ENCODE data around the gene FGFR2.

FGFR2 gene

GRCh38 chr10:121591186-121591585, 7.1 kb downstream of the FGFR2 start:
- Histone ChIP-seq H2AFZ (ENCODE audit: low read depth) (no peak overlapping the region), H3K4me3 (IDR thresholded peaks at IDR 0.05; ENCODE audit: insufficient read depth, low read depth, low read length) (no peak overlapping the region), H3K9ac (no peak overlapping the region), H3K27me3 (ENCODE audit: insufficient read depth, low read depth) (no peaks in the 10 kb centered on the region), H3K4me1 (ENCODE audit: low read depth, poor library complexity, severe bottlenecking) (peaks cover 70% of the 10 kb centered on the region), H3K4me2 (no peak overlapping the region), H3K27ac (no peak overlapping the region), H3K79me2 (ENCODE audit: insufficient read depth, low read depth) (peaks cover 99% of the 10 kb centered on the region), H4K20me1 (ENCODE audit: insufficient read depth) (no peaks in the 10 kb centered on the region), H3K36me3 (ENCODE audit: insufficient read depth) (no peaks in the 10 kb centered on the region)
- TF ChIP-seq CTCF (conservative IDR thresholded peaks at IDR 0.05; ENCODE audit: low read depth, low read length), result no peak

DNA sequence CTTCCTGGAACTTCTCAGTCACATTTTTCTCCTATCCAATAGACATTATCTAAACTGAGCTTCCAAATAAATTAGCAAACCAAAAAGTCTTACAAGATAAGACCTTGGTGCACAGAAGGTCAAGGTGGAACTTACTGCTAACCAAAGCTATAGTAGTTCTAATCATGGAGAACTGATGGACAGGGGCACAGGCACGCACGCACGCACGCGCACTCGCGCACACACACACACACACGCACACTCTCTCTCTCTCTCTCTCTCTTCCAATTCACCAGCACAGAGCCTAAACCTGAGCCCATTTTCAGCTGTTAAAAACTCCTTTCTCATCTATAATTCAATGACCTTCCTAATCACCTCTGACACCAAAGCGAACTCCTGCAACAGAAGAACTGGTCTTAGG, 7.5 kb downstream of the FGFR2 start:
- H3K36me3 ChIP-seq (ENCODE audit: insufficient read depth), result no peaks in the 10 kb centered on the region
- peaks cover 99% of the 10 kb centered on the region for H3K79me2 ChIP-seq (ENCODE audit: insufficient read depth, low read depth)
- H3K4me1 ChIP-seq (ENCODE audit: low read depth, poor library complexity, severe bottlenecking), result peaks cover 66% of the 10 kb centered on the region

GRCh38 chr10:121589553-121589952, 8.7 kb downstream of the FGFR2 start:
- peaks cover 96% of the 10 kb centered on the region for H3K79me2 ChIP-seq (ENCODE audit: insufficient read depth, low read depth)
- no peaks in the 10 kb centered on the region for H3K27me3 ChIP-seq (ENCODE audit: insufficient read depth, low read depth)
- H3K4me3 ChIP-seq (IDR thresholded peaks at IDR 0.05; ENCODE audit: insufficient read depth, low read depth, low read length), result no peak overlapping the region
- H3K27ac ChIP-seq, result no peak overlapping the region
- H3K4me2 ChIP-seq, result no peak overlapping the region
- no peak overlapping the region for H3K9ac ChIP-seq
- no peak overlapping the region for H2AFZ ChIP-seq (ENCODE audit: low read depth)
- H3K36me3 ChIP-seq (ENCODE audit: insufficient read depth), result no peaks in the 10 kb centered on the region
- no peaks in the 10 kb centered on the region for H4K20me1 ChIP-seq (ENCODE audit: insufficient read depth)
- no peak for TF ChIP-seq CTCF (conservative IDR thresholded peaks at IDR 0.05; ENCODE audit: low read depth, low read length)
- H3K4me1 ChIP-seq (ENCODE audit: low read depth, poor library complexity, severe bottlenecking), result peaks cover 54% of the 10 kb centered on the region

More for the DNA sequence above, 7.5 kb downstream of the FGFR2 start:
- no peak overlapping the region for H2AFZ ChIP-seq (ENCODE audit: low read depth)
- H3K27ac ChIP-seq, result no peak overlapping the region
- no peaks in the 10 kb centered on the region for H3K27me3 ChIP-seq (ENCODE audit: insufficient read depth, low read depth)
- TF ChIP-seq CTCF (conservative IDR thresholded peaks at IDR 0.05; ENCODE audit: low read depth, low read length), result no peak
- H3K4me2 ChIP-seq, result no peak overlapping the region
- no peak overlapping the region for H3K9ac ChIP-seq
- H3K4me3 ChIP-seq (IDR thresholded peaks at IDR 0.05; ENCODE audit: insufficient read depth, low read depth, low read length), result no peak overlapping the region
- H4K20me1 ChIP-seq (ENCODE audit: insufficient read depth), result no peaks in the 10 kb centered on the region

GRCh38 chr10:121583857-121584256, 14.4 kb downstream of the FGFR2 start:
- no peak overlapping the region for H3K4me2 ChIP-seq
- no peaks in the 10 kb centered on the region for H4K20me1 ChIP-seq (ENCODE audit: insufficient read depth)
- no peak overlapping the region for H3K4me3 ChIP-seq (IDR thresholded peaks at IDR 0.05; ENCODE audit: insufficient read depth, low read depth, low read length)
- H3K9ac ChIP-seq, result no peak overlapping the region
- H3K79me2 ChIP-seq (ENCODE audit: insufficient read depth, low read depth), result peaks cover 69% of the 10 kb centered on the region
- no peak overlapping the region for H3K27ac ChIP-seq
- no peak for TF ChIP-seq CTCF (conservative IDR thresholded peaks at IDR 0.05; ENCODE audit: low read depth, low read length)
- no peaks in the 10 kb centered on the region for H3K27me3 ChIP-seq (ENCODE audit: insufficient read depth, low read depth)
- H2AFZ ChIP-seq (ENCODE audit: low read depth), result no peak overlapping the region
- no peaks in the 10 kb centered on the region for H3K36me3 ChIP-seq (ENCODE audit: insufficient read depth)
- H3K4me1 ChIP-seq (ENCODE audit: low read depth, poor library complexity, severe bottlenecking), result peaks cover 15% of the 10 kb centered on the region
